GM10248 (cell line): ENCODE measurements around the gene APOBEC3B.
"Not testable (repeated sequence)": the region's sequence is repeated elsewhere in the genome, so short reads cannot be mapped to it uniquely, and the experiment has no call there.

ENCODE experiments used
- CTCF ChIA-PET: fragments of 300-600 bp; sonication (Branson Sonifier 250); formaldehyde crosslinking; extraction: SDS; loops from one replicate; lab custom pipeline; 2021; ENCODE audit warnings: antibody characterized with exemption; lab: Yijun Ruan, JAX
- POLR2A ChIA-PET: fragments of 350-650 bp; sonication (Branson Sonifier 250); formaldehyde crosslinking; extraction: SDS; loops from one replicate; lab custom pipeline; 2020; ENCODE audit warnings: antibody characterized with exemption; lab: Yijun Ruan, JAX
- DNase-seq: peaks from one replicate; pipeline ENCODE4 v3.0.0; 2012; ENCODE audit errors: extremely low spot score
- CTCF ChIP-seq: IDR thresholded peaks from 2 replicates; pipeline ENCODE4 v1.5.1; 2012; ENCODE audit warnings: mild to moderate bottlenecking, low read depth; ENCODE audit errors: extremely low read depth, missing control alignments, control extremely low read depth

The APOBEC3B gene

GRCh38 chr22:38974826-38975175 is 7.3 kb upstream of the APOBEC3B start:
- POLR2A ChIA-PET, result no interaction called here
- CTCF ChIA-PET, result interaction anchor here (1.0 to 3.6 kb wide), 5 partner anchors 9 to 105 kb away, joined by 3 to 28 read pairs (median 3); no protein-coding TSS in a partner anchor
- no peak for DNase-seq
- no peak for TF ChIP-seq CTCF

GRCh38 chr22:38977289-38977688 is 4.9 kb upstream of the APOBEC3B start:
- POLR2A ChIA-PET, DNase-seq, CTCF ChIA-PET: not testable (repeated sequence)

GRCh38 chr22:38980587-38980986 is 1.6 kb upstream of the APOBEC3B start:
- DNase-seq, POLR2A ChIA-PET: not testable (repeated sequence)
- CTCF ChIA-PET, result interaction anchor here (1.3 to 3.9 kb wide), 2 partner anchors 10 to 24 kb away, joined by 6 to 20 read pairs; no protein-coding TSS in a partner anchor

- no peak for DNase-seq
- TF ChIP-seq CTCF, result peak; percentile 52
- ChIA-PET CTCF (interaction anchor here (0.6 to 3.9 kb wide), 9 partner anchors 7 to 110 kb away, joined by 3 to 20 read pairs (median 3); no protein-coding TSS in a partner anchor), POLR2A (no interaction called here)
Observed at GRCh38 chr22:38981005-38981991, 849 bp upstream of the APOBEC3B start.

GRCh38 chr22:38984224-38984623 is 2.1 kb downstream of the APOBEC3B start:
- POLR2A ChIA-PET, result no interaction called here
- no peak for TF ChIP-seq CTCF
- DNase-seq, result no peak
- CTCF ChIA-PET, result interaction anchor here (1.0 to 3.9 kb wide), 5 partner anchors 11 to 114 kb away, joined by 3 to 20 read pairs (median 9); no protein-coding TSS in a partner anchor

GRCh38 chr22:38984784-38985757 is 2.9 kb downstream of the APOBEC3B start:
- POLR2A ChIA-PET, result not testable (repeated sequence)
- peak; percentile 66 for DNase-seq
- CTCF ChIA-PET, result interaction anchor here (1.0 to 3.7 kb wide), 5 partner anchors 12 to 115 kb away, joined by 3 to 19 read pairs (median 9); no protein-coding TSS in a partner anchor

GRCh38 chr22:38986629-38987028 is 4.5 kb downstream of the APOBEC3B start:
- no peak for TF ChIP-seq CTCF
- ChIA-PET POLR2A (no interaction called here), CTCF (interaction anchor here (3.7 kb wide), 1 partner anchor 17 kb away, joined by 19 read pairs; no protein-coding TSS in a partner anchor)

More at GRCh38 chr22:38986629-38987028, 4.5 kb downstream of the APOBEC3B start:
- no peak for DNase-seq
